GM21723 (cell line): ENCODE results near the gene SLITRK4.

Experiments used
- ATAC-seq: cut with Tn5 transposase; IDR thresholded peaks from one replicate; pipeline ENCODE4 v1.9.1; 2021; ENCODE audit warnings: mild to moderate bottlenecking, moderate library complexity; ENCODE audit not compliant: unreplicated experiment

The SLITRK4 gene, protein sequence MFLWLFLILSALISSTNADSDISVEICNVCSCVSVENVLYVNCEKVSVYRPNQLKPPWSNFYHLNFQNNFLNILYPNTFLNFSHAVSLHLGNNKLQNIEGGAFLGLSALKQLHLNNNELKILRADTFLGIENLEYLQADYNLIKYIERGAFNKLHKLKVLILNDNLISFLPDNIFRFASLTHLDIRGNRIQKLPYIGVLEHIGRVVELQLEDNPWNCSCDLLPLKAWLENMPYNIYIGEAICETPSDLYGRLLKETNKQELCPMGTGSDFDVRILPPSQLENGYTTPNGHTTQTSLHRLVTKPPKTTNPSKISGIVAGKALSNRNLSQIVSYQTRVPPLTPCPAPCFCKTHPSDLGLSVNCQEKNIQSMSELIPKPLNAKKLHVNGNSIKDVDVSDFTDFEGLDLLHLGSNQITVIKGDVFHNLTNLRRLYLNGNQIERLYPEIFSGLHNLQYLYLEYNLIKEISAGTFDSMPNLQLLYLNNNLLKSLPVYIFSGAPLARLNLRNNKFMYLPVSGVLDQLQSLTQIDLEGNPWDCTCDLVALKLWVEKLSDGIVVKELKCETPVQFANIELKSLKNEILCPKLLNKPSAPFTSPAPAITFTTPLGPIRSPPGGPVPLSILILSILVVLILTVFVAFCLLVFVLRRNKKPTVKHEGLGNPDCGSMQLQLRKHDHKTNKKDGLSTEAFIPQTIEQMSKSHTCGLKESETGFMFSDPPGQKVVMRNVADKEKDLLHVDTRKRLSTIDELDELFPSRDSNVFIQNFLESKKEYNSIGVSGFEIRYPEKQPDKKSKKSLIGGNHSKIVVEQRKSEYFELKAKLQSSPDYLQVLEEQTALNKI

DNA sequence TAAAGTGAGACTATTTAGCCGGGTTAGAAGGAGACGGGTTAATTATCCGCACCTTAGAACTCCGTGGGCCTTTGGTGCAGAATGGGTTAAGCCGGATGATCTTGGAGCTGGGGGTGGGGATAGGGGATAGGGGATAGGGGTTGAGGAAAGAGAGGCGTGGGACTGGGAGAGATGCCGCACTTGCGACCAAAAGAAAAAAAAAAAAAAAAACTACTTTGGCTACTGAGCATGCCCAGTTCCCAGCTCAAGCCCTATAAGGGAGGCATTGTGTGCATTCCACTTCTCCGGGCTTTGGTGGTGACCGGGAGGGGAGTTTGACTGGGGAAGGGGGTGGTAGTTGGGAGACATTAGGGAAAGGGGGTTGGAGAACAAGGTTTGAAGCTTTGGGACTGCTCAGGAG is at the start of gene SLITRK4:
Gene SLITRK4 (minus strand): TSS at position 187 of the 400 bp plus-strand sequence. CDS start 4,993 bp downstream, outside the sequence.
- no peak for ATAC-seq

DNA sequence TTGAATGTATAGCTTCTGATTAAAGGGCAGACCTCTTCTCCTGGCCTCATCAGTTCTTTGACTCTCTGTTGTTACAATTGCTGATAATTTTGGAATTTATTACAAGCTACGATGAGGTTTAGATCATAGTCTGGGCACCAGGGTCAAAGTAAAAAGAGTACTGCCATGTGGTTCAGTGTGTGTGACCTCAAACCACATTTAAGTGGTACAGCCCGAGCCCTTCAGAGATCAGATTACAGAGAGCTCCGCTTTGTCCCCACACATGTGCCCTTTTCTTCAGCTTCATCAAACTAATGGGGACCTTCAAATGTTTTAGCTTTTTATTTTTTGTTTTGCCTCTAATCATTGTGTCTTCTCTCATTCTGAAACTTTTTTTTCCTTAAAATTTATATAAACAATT is 47.6 kb upstream of the SLITRK4 start:
- ATAC-seq, result no peak

DNA sequence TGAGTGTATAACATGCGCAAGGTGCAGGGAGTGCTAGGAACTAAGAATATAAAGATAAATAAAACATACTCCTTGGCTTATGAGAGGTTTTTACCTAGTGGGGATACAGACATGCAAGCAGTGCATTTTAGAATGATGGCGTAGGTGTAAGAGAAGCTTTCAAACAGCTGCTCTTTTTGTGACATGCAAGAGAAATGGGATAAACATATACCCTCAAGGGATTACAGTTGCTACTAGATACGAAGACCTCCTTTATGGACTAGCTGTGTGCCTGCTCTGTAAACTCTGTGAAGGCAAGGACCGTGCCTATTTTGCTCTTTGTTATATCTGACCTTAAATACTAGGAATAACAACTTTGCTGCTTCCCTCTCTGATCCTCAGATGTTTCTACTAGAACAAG is 39.0 kb upstream of the SLITRK4 start:
- no peak for ATAC-seq

DNA sequence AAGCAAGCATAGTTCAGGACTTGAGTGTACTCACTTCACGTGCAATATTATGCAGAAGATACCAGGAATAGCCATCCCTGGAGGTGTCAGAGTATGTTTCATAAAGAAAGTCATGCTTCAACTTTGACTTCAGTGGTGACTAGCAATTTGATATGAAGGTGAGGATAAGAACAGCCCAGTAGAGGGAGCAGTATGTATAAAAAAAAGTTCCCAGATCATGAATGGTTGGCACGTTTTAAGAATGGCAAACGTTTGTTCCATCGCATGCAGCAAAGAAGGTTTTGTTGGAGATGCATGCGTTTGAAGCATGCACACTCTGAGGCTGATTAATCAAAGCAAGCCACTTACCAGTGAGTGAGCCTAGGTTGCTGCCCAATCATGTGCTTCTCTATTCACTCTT is 33.5 kb upstream of the SLITRK4 start:
- ATAC-seq, result no peak

DNA sequence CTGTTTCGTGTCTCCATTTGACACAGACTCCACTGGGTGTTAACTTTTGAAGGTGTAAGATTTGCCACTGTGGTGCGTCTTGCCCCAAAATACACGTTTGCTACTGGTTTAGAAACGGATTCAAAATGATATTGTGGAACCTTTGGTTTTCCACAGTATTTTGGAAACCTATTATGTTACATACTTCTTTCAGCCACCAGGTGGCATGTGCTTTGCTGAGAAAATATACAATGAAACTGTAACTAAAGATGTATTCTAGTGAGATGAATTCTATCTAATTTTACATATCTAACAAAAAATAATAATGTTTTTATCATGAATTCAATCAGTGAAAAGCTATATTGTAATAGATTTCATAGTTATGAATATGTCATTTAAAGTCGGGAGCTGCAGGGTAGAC is 28.4 kb upstream of the SLITRK4 start:
- ATAC-seq, result no peak

DNA sequence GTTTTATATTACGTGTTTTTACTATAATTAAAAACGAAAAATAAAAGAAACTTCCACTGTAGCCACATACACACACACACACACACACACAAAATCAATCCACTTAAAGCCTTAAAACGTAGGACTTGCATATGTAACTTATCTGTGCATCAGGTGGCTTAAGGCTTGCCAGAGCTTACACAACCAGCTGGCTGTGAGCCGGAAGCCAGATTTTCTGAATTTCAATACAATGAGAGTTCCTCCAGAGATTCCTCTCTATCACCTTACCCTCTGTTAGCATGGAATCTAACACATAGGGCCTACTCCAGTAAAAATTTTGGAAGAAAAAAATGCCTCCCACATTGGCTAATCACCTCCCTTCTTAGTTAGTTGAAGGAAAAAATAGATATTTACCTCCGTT is 27.9 kb upstream of the SLITRK4 start:
- no peak for ATAC-seq

DNA sequence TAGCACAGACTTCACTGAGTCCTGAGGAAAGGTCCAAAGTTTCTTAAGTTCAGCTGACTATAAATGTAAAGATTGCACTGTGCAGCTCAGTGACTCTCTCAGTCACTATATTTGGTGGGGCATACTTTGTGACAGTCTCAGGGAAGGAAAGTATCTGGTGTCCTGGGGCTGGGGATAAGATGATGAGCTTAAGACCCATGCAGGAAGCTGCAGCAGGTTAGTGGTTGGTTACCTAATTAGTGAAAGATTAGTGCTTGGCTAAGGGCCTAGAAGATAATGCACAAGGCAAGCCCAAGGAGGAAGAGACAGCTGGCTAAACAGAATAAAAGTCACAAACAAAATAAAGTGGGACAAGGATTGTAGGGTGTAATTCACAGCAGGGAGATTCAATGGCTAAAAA is 25.4 kb upstream of the SLITRK4 start:
- ATAC-seq, result no peak

DNA sequence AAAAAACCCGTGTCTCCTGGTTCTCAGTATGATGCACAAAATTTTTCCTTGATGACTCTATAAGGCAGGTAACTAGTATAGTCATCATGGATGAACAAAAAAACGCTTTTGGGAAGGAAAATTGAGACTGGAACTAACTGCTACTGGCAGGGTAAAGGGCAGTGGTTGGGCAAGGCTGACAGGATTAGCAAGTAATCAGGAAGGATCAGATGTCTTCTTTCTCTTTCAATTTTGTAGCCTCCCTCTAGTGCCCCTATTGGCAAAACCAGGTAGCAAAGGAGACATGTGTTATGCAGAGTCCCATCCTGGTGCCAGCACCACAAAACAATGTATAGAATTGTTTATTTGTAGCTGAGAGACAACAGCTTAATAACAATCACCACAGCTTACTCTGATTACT is 12.8 kb upstream of the SLITRK4 start:
- peak; percentile 77 for ATAC-seq

DNA sequence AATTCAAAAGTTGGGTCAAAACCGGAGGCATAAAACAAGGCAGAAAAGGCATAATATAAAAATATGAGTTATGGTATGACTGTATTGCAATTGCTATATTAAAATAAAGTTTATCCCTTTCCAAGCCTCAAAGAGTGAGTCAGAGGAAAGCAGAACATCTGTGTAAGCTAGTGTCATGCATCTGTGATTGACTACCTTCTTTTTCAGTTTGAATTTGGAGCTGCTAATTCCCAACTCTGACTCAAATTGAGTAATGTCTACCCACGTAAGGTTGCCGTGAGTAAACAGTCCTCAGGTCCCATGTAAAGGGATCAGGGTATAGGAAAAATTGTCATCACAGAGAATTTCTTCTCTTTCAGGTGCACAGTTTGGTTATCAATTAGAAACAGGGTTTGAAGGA is 6.5 kb upstream of the SLITRK4 start:
- no peak for ATAC-seq

DNA sequence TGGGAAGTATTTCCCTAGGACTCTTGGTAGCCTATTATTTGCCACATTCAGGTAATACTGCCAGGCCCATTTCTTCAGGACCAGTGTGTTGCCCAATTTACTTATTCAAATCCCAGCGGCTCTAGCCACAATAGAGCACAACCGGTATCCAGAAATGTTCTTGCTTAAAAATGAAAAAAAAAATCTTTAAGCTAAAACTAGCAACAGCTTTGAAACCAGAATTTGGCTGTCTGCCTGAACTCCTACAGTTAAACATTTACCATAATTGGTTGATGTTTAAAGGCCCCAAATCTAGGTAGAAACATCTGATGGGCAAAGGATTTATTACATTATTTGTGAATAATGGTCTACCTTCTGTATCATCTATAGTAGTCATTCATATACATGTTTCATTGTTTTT is 930 bp upstream of the SLITRK4 start:
- ATAC-seq, result no peak

DNA sequence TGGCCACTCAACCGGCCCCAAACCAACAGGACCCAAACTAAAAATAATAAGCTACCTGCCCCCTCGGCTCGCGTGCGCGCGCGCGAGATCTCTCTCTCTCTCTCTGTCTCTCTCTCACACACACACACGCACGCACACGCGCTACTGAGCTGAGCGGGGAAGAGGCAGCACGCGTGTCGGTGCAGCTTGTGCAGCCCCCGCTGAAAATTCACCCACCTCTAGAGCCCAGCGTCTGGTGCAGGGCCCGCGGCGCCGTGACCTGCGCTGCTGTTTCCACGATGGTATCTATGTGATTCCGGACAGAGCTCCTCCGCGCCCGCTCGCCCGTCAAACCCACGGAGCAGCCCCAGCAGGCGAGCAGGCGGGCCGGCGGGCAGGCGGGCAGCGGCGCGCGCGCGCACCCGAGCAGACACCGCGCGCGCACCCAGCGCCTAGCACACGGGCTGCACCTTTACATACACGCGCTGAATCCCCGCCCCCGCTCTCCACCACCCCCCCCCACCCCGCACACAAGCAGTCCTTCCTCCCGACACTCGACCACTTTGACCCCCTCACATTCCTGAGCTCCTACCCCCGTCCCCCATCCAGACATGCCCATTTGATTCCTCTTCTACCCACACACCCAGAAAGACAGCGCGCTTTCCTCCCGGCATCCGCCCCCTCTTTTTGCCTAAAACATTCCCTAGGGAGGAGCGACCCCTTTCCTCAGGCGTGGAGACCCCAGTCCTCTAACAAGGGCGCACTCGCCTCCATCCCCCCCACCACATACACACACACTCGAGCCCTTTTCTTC is 1.0 kb downstream of the SLITRK4 start:
- ATAC-seq, result no peak

DNA sequence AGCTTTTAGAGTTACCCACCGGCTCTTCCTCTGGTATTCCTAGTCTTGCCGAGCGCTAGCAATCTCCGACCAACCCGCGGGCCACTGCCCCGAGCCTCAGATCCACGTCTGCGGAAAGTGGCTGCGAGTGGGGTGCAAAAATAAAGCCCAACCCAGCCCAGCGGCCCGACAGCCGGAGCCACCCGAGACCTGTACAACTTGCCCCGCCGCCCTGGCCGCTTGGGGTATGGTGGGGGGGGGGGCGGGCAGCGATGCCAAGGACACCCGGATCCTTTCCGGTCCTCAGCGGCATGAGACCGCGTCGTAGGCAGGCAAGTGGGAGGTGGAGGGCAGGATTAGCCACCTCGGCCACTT is 1.6 kb downstream of the SLITRK4 start:
- no peak for ATAC-seq

DNA sequence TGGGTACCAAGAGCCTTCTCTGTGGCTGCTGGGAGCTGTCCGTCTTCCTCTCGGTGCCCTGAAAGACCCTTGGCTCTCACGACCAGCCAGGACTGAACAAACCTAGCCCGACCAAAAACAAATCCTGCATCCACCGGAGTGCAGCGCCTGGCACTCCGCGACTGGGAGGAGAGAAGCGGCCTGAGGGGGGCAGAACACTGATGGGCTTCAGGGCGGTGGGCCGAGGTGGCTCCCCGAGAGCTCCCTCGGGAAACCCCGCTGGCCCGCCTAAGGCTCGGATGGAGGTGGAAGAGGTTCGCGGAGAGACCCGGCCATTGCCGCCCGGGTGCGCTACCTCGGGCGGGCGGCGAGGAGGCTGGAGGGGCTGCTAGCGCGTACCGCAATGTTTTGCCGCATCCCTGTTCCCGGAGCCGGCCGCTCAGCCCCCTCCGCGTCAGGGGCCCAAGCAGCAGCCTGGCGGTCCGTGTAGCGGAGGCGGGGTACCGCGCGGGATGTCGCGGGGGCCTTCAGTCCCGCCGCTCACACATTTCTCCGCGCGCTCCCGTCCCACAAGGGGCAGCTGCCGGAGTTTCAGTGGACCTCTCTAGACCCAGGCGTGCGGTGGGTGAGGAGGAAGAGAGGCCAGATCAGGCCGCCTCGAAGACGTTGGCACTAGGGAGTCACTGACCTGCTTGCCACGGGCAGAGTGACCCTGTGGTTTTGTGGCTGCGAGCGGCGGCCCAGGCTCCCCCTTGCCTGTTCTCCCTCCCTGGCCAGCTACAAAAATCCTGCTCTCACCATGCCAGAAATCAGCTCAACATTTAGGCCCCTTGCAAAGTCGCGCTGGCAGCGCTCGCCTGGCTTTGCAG is 2.2 kb downstream of the SLITRK4 start:
- no peak for ATAC-seq

DNA sequence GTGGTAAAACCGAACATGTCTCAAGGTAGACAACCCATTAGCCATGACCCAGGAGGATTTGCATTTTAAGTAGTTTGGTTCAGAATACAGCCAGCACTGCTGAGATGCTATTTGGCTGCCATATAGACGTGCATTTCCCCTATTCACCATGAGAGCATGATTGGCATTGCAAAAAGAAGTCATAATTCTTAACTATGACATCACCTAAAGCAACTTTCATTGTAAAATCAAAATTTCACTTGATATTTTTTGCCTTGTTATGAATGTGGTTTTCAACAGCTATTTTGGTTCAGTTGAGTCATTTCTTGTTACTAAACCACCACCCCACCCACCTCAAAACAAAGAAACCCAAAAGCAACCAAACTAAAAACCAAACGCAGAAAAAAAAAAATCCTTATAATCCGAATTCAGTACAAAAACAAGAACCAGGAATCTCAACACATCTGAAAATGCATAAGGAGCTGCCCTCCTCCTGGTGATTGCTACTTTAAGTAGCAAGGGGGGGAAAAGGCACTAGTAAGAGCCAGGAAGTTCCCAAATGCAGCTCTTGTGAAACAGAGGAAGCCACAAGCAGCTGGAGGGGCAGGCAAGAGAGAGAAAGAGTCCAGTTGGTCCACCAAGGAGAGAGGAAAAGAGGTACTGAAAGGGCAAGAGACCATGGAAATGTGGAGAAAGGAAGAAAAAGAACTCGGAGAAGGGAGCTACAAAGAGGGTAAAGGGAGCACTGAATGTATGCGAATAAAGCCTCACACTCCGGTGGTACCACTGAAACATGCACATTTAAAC is 3.1 kb downstream of the SLITRK4 start:
- ATAC-seq, result no peak

DNA sequence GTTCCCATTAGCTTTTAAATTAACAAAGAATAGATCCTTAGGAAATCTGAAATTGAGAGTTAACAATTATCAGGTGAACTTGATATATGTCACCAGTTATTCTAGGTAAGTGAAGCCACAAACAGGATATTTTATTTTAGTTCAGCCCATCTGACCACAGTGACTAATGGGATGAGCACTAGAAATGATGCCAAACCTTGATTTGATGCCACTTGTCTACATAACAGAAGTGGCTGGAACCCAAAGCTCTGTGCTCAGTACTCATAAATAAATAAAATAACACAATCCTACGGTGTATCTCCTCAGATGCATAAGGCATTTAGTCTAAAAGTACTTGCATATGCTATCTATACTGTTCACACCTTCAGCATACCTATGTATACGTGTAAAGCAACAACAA is 12.2 kb downstream of the SLITRK4 start:
- no peak for ATAC-seq

DNA sequence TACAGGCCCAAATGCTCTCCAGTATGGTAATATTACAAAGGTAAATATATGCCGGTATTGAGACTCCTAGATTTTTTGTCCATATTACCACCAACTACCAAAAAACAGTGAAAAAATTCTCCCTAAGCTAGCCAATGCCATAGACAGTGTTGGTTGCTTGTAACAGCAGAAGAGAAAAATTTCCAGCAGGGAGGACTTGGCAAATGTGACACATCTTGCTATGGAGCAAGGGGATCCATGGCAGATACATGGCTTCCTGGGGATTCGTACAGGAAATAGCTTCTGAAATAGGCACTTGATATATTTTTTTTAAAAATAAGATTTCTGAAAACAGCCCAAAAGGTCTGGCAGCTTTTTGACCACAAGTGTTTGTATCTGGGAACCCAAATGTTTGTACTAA is 14.6 kb downstream of the SLITRK4 start:
- ATAC-seq, result no peak

DNA sequence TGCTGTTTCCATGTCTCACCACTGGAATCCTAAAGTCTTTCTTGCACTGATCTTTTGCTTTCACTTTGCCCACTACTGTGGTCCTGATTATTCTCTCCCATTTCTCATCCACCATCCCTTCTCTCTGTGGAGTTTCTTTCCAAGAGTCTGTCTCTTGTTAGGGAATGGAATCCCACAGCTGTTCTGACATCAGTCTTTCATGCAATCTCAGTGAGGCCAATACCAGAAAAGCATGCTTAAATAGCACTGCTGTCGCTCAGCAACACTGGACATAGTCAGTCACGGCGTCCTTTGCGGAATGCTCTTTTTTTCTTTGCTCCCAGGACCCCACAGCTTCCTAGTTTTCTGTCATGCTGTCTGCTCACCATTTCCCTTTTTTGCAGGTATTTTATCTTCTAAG is 20.1 kb downstream of the SLITRK4 start:
- no peak for ATAC-seq

DNA sequence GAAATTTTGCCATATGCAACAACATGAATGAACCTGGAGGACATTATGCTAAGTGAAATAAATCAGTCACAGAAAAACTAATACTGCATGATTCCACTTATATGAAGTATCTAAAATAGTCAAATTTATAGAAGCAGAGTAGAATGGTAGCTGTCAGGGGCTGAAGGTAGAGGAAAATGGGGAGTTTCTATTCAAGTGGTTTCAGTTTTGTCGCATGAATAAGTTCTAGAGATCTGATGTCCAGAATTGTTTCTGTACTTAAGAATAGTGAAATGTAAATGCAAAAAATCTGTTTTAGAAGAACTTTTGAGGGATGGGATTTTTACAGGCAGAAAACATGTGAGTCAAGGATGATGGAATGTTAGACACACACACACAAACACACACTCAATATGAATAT is 34.1 kb downstream of the SLITRK4 start:
- no peak for ATAC-seq

DNA sequence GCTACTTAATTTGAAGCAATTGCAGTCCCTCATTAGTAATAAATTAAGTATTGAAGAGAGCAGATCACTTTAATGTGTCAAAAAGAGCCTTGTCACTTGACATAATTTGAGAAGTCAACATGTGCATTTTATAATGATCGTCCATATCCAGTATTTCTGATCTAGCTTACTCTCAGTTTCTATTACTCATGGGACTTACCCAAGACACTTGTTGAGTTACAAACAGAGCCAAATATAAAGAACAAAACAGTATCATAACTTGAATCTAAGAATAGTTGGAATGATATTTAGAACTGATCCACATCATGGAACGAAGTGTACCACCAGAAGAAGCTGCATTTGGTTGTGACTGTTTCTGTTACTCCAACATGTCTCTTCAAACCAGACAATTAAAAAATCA is 54.7 kb downstream of the SLITRK4 start:
- ATAC-seq, result no peak

DNA sequence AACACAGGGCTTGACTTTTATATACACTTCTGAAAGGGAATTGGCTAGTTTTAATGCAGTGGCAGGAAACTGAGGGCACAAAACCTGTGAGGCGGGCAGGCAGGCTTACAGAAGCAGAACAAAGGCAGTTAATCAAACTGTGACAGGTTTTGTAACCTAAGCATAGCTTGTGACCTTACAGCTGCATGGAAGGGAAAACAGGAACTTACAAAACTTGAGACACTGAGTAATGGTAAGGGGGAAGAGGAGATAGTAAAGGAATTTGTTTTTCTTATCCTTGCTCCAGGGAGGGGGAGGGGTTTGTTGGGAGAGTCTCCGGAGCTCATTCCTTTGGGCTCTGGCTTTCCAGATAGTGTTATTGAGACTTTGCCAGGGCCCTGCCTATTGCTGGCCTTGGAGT is 55.6 kb downstream of the SLITRK4 start:
- ATAC-seq, result no peak
